NCI-H1417 treated with DMSO at 0.1 percent for 48 hours (cell line): Measurements from ENCODE around the gene CAMKV.

Experiments
- DNase-seq: peaks from one replicate; lab custom pipeline; 2025; lab: John Stamatoyannopoulos, UW

CAMKV gene

DNA sequence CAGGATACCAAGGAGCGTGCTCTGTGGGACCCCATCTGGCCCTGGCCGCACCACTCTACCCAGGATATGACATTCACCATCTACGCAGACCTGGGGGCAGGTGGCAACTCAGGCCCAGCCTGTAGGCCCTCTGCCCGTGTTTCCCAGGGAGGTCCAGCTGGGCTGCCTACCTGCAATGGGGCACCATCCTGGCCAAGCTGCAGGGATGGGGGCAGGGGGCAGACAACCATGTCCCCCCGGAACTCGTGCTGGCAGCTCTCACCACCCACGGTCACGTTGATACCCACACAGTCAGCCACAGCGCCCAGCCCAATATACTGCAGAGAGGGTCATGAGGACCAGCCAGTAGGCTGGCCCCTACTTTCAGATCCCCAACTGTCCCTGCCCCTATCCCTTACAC, 26.1 kb upstream of the CAMKV start:
- DNase-seq: no peak

DNA sequence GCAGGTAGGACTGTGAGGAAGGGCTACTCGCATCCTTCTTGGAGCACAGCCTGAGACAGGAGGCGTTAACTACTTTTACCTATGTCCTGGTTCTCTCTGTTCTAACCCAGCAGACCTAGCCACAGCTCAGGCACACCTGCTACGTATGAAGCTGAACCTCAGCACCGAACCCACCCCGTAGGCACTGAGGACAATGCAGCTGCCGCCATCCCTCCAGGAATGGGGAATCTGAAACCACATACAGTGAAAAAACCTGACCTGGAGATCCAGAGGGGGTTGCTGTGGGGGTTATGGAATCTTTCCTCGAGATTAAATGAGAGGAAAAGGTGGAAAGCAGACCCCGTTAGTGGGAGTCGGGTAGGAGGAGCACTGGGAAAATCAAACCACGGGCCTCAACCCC, 19.6 kb upstream of the CAMKV start:
- no peak for DNase-seq

DNA sequence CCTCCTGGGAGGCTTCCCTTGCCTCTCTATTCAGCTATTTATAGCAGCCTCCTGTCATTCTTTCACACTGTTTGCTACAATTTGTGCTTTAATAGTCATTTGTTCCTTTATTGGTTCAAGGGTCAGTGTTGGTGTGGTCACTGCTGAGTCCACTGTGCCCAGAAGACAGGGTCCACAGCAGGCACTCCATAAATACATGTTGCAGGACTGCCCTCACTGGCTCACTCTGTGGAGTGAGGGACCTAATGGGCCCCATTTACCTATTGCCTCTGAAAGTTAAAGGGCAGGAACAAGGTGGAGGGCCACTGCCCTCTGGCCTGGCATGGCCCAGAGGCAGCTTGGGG, 17.2 kb upstream of the CAMKV start:
- no peak for DNase-seq

DNA sequence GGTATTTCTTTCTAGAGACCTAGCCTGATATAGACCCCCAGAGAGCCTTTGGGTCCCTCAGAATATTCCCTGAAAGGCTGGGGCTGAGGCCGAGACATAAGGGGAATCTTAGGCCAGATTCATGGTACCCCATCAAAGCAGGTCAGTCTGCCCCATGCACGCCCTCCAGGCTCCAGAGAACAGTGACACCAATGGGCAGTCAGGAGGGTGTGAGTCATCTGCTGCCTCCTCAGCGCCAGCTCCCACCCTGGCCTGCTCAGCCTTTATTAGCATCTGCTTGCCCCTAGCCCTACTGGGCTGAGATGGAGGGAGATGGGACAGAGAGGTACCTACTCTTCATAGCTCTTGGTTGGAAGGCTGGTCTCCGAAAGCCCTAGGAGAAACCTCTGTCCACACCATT, 14.3 kb upstream of the CAMKV start:
- no peak for DNase-seq

DNA sequence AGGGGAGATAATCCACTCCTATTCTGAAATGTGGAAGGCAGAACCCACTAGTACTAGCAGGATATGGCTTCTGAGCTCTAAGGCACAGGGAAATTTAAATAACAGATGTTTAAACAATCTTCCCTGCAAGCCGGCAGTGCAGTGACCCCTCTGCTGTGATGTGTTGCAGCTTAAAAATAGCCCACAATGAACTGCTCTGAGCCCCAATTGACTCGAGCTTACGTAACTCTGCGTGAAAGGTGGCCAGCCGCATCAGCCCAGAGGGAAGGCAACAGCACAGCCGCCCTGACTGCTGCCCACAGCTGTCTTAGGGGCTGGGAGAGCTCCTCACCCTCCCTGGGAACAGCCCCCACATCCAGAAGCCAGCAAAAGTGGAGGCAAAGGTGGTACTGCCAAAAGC, 12.5 kb upstream of the CAMKV start:
- no peak for DNase-seq

DNA sequence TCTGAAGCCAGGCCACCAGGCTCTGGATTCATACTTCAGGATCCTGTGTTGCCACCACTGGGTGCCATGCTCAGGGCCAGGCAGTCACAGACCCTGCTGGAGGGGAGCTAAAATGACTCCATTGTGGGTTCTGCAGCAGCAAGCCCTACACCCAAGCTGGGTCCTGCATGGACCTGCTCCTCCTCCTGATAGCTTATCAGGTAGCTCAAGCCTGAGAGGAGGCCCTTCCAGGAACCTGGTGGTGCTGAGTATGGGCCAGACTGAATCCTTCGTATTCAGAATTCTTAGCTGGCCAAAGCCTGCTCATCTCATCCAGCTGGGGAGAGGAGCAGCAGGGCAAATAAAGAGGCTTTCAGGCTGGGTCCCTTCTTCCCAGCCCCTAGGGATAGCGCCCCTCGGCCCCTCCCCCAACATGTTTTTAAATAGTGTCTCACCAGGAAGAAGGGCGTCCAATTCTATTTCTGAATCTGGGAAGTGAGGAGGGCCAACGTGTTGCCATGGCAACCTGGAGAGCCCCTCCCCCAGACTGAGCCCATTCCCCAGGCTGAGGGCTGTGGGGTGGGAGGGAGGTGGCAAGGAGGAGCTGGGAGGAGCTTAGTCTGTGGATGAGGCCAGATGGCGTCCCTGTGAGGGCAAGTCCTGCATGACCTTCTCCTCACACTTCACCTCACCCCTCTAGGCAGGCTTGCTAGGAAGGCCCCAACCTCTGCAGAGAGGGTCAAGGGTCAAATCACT, 11.0 kb upstream of the CAMKV start:
- no peak for DNase-seq

DNA sequence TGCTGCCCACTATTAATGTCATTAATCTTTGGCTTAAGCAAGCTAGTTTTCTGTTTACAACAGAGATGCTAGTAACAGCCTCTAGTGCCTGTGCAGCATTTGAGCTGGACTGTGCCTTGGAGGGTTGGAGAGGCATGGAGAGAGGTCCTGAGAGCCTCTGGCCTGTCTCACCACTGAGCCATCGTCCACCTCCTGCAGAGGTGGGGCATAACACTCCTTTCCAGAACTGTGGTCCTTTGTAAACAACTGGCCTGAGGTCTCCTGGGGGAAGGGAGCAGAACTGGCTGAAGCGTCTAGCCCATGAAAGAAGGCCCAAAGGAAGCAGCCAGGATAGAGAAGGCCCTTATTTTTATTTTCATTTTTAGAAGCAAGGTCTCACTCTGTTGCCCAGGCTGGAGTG, 10.0 kb upstream of the CAMKV start:
- DNase-seq: no peak

DNA sequence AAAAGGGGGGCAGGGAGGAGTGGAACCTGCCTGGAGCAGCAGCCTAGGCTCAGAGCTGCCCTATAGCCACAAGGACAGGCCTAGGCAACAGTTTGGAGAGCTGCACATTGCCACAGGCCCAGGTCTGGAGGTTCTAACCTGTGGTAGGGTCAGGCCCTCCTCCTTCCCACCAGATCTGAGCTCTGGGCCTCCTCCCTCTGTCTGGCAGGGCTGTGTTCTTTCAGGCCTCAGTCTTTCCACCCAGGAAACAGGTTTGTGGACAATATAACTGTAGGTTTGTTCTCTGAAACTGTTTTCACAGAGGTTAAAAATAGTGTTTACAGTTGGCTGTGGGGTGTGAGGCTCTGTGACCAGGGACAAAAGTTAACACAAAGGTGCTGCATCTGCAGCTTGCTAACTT, 9.0 kb upstream of the CAMKV start:
- no peak for DNase-seq

DNA sequence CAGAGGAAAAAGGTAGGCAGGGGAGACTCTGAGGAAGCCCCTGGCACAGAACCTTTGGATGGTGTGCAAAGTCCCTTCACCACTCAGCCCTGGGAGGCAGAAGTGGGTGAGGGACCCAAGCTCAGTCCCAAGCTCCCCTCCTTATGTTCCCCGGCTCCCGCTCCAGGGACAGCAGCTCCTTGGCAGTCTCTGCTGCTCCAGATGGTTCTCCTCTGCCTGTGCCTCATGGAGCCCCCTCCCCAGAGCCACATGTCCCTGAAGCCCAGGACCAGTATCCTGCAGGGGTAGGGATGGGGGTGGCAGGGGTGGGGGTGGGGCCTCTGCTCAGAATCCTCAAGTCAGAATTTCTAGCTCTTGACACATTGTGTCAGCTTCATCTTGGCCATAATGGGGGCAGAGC, 8.0 kb upstream of the CAMKV start:
- no peak for DNase-seq

DNA sequence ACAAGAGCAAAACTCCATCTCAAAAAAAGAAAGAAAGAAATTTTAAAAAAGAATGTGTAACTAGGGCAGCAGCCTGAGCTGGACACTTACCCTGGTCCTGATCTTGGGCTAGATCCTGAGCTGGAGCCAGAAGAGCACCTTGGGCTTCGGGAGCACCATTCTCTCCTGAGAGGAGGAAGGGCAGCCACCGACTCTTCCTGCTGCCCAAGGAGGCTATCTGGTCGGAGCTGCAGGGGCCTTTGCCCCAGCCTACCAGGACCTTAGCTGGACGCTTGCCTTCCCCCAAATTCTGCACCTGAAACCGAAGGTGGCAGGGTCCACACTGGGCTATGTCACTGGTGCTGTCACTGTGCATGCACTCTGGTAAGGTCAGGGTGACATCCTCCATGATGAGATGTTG, 6.9 kb upstream of the CAMKV start:
- no peak for DNase-seq

DNA sequence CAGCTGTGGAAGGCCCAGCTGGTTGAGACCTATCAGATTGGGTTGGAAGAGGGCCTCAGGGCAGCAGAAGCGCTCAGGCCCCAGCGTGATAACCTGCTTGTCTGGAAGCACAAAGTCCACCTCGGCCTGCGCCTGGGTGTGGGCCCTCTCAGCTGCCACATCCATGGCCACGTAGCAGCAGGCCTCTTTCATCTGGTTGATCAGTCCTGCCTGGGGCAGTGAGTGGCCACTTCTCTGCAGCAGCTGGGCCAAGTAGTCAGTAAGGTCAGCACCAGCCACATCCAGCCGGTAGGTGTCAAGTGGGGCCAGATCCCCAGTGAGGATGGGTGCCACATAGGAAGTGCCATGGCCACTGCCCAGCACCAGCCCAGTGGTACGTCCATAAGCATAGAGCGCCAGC, 3.9 kb upstream of the CAMKV start:
- no peak for DNase-seq

DNA sequence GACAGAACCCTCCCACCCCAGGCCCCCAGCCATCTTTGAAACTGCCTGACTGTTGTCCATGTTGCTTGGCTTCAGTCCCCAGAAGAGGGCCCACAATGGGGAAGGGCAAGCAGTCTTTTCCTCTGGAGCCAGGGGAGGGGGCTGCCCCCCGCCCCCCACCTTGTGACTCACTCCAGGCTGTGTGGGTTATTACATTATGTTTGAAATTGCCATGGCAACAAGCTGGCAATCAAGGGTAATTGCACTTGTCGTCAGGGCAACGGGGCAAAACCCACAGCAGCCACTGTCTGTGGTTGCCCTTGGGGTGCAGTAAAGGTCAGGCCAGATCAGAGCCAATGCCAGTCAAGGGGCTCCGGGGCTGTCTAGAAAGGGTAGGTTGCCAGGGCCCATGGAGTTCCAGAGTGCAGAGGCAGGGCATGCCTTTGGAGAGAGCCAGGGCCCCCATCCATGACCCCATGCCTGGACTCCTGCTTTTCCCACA, 3.1 kb upstream of the CAMKV start:
- no peak for DNase-seq

DNA sequence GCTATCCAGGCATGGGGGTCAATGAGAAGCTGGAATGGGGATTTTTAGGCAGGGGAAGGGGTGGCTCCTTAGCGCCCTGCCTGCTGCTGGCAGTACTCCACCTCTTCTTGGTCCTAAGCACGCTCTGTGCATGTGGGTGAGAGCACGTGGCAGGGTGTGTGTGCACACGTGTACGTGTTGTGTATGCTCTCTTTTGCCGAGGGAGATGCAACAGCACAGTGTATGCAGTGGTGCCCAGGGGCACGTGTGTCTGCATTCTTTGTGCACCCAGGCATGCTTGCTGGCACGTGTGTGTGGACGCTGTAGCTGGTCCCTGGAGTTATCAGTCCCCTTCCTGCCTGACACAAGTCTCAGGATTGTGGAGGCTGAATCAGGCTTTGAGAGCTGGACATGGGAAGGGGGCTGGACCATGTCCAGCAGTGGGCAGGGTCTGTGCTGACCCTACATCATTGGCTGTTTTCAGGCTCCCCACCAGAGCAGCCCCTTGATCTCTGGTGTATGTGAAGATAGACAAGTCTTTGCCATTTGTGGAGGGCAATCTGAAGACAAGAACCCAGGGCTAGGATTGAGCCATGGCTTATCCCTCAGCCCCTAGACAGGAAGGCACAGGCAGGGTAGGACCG, 1.9 kb upstream of the CAMKV start:
- DNase-seq: no peak

DNA sequence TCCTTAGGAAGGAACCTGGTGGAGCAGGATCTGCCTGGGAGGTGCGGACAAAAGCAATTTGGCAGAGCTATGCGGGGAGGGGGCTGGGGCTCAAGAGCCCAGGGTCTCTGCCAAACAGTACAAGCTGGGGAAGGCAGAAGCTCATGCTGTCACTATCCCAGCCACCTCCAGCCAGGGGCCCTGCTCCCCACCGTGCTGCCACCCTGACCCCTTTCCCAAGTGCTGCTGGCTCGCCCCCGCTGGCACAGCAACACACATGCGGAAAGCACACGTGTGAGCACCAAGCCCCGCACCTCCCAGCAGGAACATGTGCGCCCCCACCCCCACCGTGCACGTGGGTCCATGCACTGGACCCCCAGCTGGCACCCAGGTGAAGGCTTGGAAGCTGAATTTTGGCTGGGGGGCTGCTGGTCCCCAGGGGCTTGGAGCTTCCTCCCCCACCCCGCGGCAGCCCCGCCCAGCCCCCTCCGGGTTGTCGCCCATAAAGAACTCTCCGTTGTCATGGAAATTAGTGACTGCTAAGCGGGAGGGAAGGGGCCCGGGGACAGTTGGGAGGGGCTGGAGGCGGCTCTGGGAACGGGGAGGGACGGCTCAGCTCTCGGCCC, 742 bp downstream of the CAMKV start:
- DNase-seq: no peak

DNA sequence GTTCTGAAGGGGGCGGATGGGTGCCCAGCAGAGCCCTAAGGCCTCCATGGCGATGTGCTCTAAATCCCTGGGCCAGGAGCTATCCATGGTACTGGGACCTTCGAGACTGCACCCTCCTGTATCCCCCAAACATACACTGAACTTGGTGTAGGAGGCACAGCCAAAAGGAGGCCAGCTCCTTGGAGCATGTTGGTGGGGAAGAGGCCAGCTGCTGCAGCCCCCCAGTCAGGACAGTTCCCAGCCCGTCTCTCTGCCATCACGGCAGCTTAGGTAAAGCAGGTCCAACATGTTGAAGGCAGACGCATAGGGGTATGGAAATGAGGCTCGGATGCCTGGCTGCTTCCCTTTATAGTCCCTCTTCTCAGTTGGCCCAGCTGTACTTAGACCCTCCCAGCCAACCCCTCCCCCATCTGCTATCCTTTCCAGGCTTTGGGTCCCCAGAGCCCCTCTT, 1.8 kb downstream of the CAMKV start:
- no peak for DNase-seq

DNA sequence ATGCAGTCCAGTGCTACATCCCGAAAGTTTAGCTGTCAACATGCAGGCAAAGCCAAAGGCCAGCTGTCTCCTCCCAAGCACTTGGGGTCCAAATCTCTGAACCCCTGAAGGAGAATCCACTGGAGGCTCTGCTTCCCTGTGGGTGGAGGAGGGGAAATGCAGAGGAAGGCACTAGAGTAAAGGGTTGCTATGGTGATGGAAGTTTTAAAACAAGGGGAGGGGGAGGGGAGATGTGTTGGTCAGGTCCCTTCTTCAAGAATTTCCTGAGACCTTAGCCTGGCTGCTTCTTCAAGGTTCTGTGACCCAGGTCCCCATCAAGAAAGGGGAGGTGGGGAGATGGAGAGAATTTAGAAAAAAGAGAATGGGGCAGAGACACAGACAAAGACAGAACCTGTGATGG, 2.3 kb downstream of the CAMKV start:
- no peak for DNase-seq

DNA sequence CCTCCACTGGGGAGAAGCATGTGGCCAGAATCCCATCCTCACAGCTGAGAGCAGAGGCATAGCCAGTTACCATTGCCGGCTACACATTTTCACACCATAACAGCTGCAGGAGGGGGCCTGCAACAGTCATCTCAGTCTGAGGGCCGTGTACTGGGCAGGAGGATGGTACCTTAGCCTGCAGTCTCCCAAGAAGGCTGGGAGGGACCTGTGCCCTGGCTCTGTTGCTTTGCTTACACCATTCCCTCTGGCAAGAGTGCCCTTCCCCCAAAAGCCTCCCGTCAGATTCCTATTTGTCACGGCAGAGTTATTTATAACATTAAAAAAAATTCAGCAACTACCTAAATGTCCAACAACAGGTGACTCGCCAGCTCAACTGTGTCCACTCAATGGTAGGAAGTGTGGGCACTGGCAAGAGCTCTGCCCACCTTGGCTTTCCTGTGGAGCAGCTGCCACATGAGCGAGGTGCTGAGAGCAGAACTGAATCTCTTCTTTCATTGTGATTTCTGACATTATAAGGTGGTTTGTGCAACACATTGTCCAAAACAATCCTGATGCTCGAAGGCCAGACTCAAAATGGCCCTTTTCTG, 4.4 kb downstream of the CAMKV start:
- no peak for DNase-seq

DNA sequence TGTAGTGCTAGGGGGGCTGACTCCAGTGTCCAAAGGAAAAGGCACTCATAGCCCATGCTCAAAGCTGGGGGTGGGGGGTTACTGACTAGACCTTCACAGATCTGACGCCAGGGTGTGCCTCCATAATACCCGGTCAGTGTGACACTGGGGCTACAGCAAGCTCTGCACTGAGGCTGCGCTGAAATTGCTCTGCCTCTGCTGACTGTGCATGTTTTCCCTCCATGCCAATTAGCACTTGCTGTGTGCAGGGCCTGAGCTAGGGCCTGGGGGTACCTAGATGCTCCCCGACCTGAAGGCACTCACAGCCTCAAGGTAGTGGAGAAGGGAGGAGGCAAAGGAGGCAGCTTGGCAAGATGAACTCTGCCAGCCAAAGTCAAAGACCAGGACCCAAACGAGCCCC, 5.2 kb downstream of the CAMKV start:
- no peak for DNase-seq

DNA sequence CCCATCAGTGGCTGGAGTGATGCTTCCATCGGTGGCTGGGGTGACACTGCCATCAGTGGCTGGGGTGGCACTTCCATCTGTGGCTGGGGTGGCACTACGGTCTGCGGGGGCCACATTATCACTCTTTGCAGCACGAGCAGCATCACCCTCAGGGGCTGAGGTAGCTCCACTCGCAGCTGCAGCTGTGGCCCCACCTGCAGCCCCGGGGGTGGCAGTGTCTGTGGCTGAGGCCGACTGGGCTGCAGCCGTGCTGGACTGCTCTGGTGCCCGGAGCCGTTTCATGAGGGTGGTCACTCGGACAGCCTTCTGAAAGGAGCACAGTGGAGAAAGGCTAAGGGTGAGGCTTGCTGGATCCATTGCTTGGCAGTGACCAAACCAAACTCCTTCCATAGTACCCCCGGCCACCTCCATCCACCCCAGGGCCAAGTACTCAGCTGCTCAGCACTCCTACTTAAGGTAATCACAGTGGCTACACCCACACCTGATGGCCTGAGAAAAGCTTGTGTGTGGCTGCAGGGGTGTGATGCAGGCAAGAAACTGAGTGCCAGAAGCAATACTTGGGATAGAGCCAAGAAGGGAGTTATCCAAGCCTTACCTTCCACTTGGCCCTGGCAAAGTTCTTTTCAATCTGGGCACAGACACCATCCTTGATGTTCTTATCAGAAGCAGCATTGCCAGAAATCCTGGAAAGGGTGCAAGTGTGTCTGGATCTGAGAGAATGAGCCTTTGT, 10.0 kb downstream of the CAMKV start:
- DNase-seq: no peak

DNA sequence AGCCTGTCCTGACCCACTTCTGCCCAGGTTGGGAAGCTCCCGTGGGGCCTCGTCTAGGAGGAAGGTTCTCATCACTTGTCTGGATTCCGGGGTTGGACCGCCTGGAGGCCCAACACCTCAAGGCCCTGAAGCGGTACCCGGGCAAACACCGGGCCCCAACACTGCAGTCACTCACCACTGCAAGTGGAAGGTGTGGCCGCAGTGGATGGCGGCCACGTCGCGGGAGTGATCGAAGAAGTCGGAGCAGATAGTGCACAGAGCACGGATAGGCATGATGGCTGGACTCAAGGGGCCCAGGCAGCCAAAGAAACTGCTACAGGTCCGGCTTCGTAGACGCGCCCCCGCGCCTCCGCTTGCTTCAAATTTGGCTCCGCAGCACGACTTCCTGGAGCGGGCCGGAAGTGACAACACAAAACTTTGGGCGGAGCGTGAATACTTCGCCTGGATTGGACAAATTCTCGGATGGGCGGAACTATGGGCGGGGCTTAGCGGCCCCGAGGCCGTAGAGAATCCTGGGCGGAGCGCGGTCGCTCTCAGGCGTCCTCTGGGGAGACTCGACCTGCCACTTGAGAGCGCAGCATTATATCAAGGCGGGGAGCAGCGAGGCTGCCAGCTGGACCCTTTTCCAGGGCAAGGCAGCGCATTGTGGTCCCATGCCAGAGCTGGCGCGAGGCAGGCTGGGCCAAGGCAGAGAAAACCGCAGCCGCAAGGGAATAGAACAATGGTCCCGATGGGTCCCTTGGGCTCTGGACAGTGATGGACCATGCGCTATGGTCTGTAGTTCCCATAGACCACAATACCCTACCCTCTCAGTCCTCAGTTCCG, 13.3 kb downstream of the CAMKV start, which contains the start of gene TRAIP:
TRAIP (minus strand) TSS at position 384 of the 825 bp plus-strand sequence; CDS start at position 273, 111 bp downstream.
- DNase-seq: peak; percentile 70

DNA sequence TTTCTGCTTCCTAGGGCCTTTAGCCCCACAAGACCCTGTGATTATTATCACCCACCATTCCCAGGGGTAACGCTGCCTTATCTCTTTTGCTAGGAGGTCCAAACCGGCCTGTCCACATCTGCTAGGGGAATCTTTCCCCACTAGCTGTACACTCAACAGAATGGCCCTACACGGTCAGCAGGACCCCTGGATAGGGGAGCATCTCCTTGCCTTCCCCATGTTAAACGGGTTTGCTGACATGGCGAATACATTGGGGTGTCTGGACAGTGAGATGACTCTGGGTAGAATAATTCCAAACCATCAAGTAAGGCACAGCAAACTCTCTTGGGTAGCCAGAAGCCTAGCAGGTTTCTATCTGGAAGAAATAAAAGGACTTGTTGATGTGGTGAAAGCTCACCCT, 14.0 kb downstream of the CAMKV start:
- no peak for DNase-seq
